Left colon (tissue), 2 donors: ENCODE measurements around the gene ZNF691. TPM values are rescaled to one million over a fixed set of nuclear protein-coding genes. Genes with fewer than 3 reads are reported as not detected.
"Not testable (repeated sequence)": the region's sequence is repeated elsewhere in the genome, so short reads cannot be mapped to it uniquely, and the experiment has no call there.

ENCODE experiments used
- ATAC-seq: fragments of 200-7000 bp; cut with Tn5 transposase; one replicate; pipeline ENCODE4 v1.9.1; 2020; ENCODE audit warnings: mild to moderate bottlenecking, moderate library complexity
- DNase-seq, 2 donors: peaks; one replicate each; pipeline ENCODE4 v3.0.0-alpha.2; 2020
- intact Hi-C, 2 donors: fragments of 100-400 bp; cut with DNase I in 1 of 2; cut with micrococcal nuclease in 1 of 2; formaldehyde crosslinking; loops; one replicate each; pipeline versions ENCODE4 v1.11.2 to v1.14.0; 2022; cut with DNase I, micrococcal nuclease
- total RNA-seq, 2 donors: library from RNA; stranded (reverse); fragmentation: NEBNext Ultra II Directional; extraction: Animal tissue kit (Norgen Biotek cat#: 25700); gene quantifications; one replicate each; pipeline ENCODE4 v1.2.1, GENCODE V29; 2021
- donor health status: DM: no; HTN: no; CAD: no.
- donor health status: DM: yes; HTN: yes; CAD: no.

ZNF691 gene
- total RNA-seq, 2 donors from 2014 or later: 4.3 to 5.0 TPM

DNA sequence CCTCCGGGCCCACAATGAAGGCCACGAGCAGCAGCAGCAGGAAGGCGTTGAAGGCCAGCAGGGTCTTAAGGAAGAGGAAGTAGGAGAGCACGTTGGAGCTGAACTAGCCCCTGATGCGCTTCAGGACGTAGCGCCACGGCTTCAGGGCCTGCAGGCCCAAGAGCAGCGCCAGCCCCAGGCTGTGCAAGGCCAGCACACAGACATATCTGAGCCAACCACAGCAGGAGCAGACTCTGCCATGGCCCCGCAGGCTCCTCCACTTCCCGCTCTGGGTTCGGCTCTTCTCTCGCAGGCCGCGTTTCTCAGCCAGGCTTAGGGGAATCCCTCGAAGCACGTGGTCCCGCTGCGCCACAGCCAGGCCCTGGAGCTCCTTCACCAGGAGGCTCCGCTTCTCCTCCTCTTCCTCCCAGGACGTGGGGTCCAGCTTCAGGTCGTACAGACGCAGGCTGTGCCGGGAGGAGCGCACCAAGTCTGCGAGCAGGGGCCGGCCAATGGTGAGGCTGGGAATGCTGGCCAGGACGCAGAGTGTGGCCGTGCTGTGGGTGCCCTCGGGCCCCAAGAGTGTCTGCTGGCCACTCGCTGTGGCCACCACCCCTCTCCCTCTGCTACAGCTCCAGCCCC lies 41.7 kb downstream of the ZNF691 start:
- DNase-seq (no peak), ATAC-seq (no peak)
- intact Hi-C loops: no loop called here

DNA sequence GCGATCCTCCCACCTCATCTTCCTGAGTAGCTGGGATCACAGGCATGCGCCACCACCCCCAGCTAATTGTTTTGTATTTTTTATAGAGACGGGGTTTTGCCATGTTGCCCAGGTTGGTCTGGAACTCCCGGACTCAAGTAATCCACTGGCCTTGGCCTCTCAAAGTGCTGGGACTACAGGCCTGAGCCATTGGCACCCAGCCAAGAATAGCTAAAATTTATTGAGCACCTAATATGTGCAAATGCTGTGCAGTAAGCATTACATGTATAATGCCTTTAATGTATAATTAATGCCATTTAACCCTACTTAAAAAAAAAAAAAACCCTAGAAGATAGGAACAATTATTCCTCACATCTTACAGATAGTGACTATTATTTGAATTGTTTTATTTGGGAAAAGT lies 42.9 kb downstream of the ZNF691 start:
- intact Hi-C loops: no loop called here
- no peak for ATAC-seq

DNA sequence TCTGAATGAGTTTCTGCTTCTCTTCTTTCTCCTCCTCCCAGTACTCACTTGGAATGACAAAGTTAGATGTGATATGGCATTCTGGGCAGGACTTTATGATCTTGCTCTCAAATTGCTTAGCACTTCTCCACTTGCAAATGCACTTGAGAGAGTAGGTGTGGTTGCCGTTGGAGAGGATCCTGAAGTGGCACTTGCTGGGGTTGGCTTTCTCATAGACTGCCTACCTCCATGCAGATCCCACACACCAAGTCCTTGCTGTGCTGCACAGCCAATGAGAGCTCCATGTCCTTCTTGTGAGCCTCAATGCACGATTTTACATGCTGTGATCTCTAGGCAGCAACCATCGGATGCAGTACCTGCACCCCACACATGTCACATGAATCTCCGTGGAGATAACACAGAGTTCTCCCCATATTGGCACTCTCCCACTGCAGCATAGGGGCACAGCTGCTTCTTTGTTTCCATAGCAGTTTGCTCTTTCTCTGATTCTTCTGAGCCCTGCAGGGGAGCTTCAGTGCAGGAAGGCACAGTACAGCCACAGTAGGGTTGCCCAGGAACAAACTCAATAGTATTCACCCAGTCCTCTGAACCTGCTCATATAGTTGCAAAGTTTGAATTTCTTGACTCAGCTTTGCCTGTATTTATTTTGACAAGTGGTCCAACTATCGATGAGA lies 45.2 kb downstream of the ZNF691 start:
- intact Hi-C loops: no loop called here
- DNase-seq: no peak
- no peak for ATAC-seq

More for the DNA sequence above, 42.9 kb downstream of the ZNF691 start:
- DNase-seq: no peak

DNA sequence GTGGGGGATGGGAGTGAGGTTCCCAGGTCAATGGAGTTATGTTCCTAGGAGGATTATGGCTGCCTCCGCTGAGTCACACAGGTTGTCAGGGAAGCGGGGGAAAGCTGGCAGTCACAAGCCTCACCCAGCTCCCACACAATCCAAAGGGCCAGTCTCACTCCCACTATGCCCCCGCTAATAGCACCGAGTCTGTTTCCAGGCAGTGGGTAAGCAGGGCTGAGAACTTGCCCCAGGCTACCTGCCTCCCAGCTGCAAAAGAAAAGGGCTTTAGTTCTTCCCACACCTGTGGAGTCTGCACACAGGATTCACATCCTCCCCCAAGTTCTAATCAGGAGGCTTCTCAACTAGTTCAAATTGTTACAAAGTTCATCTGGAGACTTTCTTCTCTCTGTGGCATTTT lies 53.5 kb downstream of the ZNF691 start:
- ATAC-seq, DNase-seq, intact Hi-C loops: not testable (repeated sequence)

Other genes starting within 250 kb of the ZNF691 start
- 10 to 100 TPM; 19.1 to 28.3 TPM for gene PPIH, start 188.2 kb upstream of the ZNF691 start, total RNA-seq
- 100 to 1,000 TPM; 419 to 437 TPM for gene YBX1, start 164.2 kb upstream of the ZNF691 start, total RNA-seq
- not detected for gene CLDN19, start 106.4 kb upstream of the ZNF691 start, total RNA-seq
- 10 to 100 TPM in 1 of 2 donors, 1 to 10 TPM in 1; 7.0 to 10.6 TPM for gene P3H1, start 79.6 kb upstream of the ZNF691 start, total RNA-seq
- gene C1orf50, start 79.4 kb upstream of the ZNF691 start, total RNA-seq: 1 to 10 TPM; 5.6 to 8.7 TPM
- 1 to 10 TPM in 1 of 2 donors, under 1 TPM in 1; 0.20 to 1.6 TPM for gene TMEM269, start 61.6 kb upstream of the ZNF691 start, total RNA-seq
- 10 to 100 TPM; 12.5 to 15.6 TPM for gene ERMAP, start 29.5 kb upstream of the ZNF691 start, total RNA-seq
- 10 to 100 TPM; 11.7 to 18.0 TPM for gene SVBP, start 29.2 kb upstream of the ZNF691 start, total RNA-seq
- gene SLC2A1, start 112.3 kb downstream of the ZNF691 start, total RNA-seq: 10 to 100 TPM; 59.0 to 82.7 TPM